Tibial nerve (tissue), 4 donors: ENCODE measurements around the gene AKT2.

Experiments used
- EP300 ChIP-seq, 2 donors: sonication (generic); formaldehyde crosslinking; IDR thresholded peaks; one replicate each; pipeline ENCODE4 v1.6.1; 2017; ENCODE audit warnings: antibody characterized with exemption in 2 of 2, mild to moderate bottlenecking in 1 of 2
- TF ChIP-seq, protein P1 (sequence below), 5 experiments: fragments of 200-600 bp in 3 of 5; fragments of 450-650 bp in 2 of 5; sonication (generic) in 3 of 5; IDR thresholded peaks; one replicate each; pipeline ENCODE4 v1.5.1; 2016 to 2019; ENCODE audit warnings: antibody characterized with exemption in 5 of 5, mild to moderate bottlenecking in 3 of 5, moderate library complexity in 2 of 5

DNA sequence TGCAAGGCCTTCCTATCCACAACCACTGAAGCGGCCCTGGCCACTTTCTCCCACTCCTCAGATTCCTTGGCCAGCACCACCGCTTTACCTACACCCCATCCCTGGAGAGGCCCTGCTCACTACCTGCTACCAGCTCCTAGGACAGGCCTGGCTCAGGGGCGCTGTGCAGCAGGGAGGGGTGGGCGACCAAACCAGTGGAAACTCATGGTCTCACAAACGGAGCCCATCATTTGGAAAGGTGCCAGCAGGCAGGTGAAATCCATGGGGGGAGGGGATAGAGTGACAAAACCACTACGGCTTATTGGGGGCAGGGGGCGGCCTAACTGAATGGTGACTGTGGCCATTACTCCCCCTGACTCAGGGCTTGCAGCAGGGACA lies 35.4 kb upstream of the AKT2 start:
- TF ChIP-seq, protein P1, sequence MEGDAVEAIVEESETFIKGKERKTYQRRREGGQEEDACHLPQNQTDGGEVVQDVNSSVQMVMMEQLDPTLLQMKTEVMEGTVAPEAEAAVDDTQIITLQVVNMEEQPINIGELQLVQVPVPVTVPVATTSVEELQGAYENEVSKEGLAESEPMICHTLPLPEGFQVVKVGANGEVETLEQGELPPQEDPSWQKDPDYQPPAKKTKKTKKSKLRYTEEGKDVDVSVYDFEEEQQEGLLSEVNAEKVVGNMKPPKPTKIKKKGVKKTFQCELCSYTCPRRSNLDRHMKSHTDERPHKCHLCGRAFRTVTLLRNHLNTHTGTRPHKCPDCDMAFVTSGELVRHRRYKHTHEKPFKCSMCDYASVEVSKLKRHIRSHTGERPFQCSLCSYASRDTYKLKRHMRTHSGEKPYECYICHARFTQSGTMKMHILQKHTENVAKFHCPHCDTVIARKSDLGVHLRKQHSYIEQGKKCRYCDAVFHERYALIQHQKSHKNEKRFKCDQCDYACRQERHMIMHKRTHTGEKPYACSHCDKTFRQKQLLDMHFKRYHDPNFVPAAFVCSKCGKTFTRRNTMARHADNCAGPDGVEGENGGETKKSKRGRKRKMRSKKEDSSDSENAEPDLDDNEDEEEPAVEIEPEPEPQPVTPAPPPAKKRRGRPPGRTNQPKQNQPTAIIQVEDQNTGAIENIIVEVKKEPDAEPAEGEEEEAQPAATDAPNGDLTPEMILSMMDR (IDR thresholded peaks at IDR 0.05): no peak
- TF ChIP-seq EP300 (IDR thresholded peaks at IDR 0.05): no peak
